NOMO-1 (cell line): ENCODE data around the gene TP53I11.
A peak's percentile ranks its signal among the peaks of the same experiment; 100 is the strongest.

Experiments used
- DNase-seq, 2 experiments: peaks; one replicate each; lab custom pipeline; 2025; ENCODE audit not compliant: unreplicated experiment in 2 of 2; lab: John Stamatoyannopoulos, UW

TP53I11 gene

GRCh38 chr11:44950625-44951476, at the start of gene TP53I11:
Gene TP53I11, minus strand, starts transcription at chr11:44950883. Its CDS starts 12,548 bp downstream, at chr11:44938335.
- peak; percentile 67 to 69 for DNase-seq

- no peak for DNase-seq
Observed at GRCh38 chr11:44999068-44999467, 48.4 kb upstream of the TP53I11 start.

GRCh38 chr11:44998051-44998450, 47.4 kb upstream of the TP53I11 start:
- DNase-seq, result no peak

- DNase-seq, result no peak
Observed at GRCh38 chr11:44997566-44997965, 46.9 kb upstream of the TP53I11 start.

- DNase-seq, result no peak
Observed at GRCh38 chr11:44994753-44995152, 44.1 kb upstream of the TP53I11 start.

GRCh38 chr11:44993971-44994704, 43.5 kb upstream of the TP53I11 start:
- DNase-seq, result no peak

- DNase-seq, result no peak
Observed at GRCh38 chr11:44992774-44993173, 42.1 kb upstream of the TP53I11 start.

GRCh38 chr11:44992181-44992582, 41.5 kb upstream of the TP53I11 start:
- no peak for DNase-seq

- DNase-seq, result no peak
Observed at GRCh38 chr11:44990665-44991064, 40.0 kb upstream of the TP53I11 start.

GRCh38 chr11:44989831-44990566, 39.3 kb upstream of the TP53I11 start:
- DNase-seq, result no peak

GRCh38 chr11:44988981-44989635, 38.4 kb upstream of the TP53I11 start:
- no peak for DNase-seq

- no peak for DNase-seq
Observed at GRCh38 chr11:44988111-44988510, 37.4 kb upstream of the TP53I11 start.

GRCh38 chr11:44987506-44987905, 36.8 kb upstream of the TP53I11 start:
- no peak for DNase-seq

- no peak for DNase-seq
Observed at GRCh38 chr11:44986315-44986714, 35.6 kb upstream of the TP53I11 start.

- no peak for DNase-seq
Observed at GRCh38 chr11:44985721-44986120, 35.0 kb upstream of the TP53I11 start.

- no peak for DNase-seq
Observed at GRCh38 chr11:44983786-44984185, 33.1 kb upstream of the TP53I11 start.

- DNase-seq, result no peak
Observed at GRCh38 chr11:44982496-44983062, 31.9 kb upstream of the TP53I11 start.

GRCh38 chr11:44980533-44981427, 30.1 kb upstream of the TP53I11 start:
- DNase-seq, result no peak
